ENCODE results near the gene CREBBP.

DNA sequence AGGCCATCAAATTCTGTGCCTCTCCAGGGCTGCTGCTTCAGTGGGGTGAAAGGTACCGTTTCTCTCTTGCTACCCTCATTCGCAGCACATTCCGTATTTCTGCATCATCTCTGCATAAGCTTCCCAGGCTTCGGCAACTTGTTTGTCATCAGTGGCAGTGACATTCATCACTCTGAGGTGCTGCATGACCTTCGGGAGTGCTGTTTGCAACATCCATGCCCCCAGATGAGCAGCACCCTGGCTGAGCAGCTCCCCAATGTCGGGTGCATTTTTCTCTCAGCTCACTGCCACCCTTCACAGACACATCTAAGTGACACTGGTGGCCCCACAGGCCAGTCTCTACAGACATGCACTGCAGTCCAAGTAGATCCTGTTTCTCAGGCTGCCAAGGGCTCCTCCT lies 3.8 kb downstream of the CREBBP start:
- TF ChIP-seq POLR2A (IDR thresholded peaks at IDR 0.05; ENCODE audit: low read depth, low read length) (no peak), TAF1 (IDR thresholded peaks at IDR 0.05; ENCODE audit: low read depth, low read length) (no peak), POLR2AphosphoS5 (IDR thresholded peaks at IDR 0.05; ENCODE audit: low read depth, low read length) (no peak)
